Colonic mucosa (tissue), 4 donors: ENCODE data around the gene C2orf76. TPM values are rescaled to one million over a fixed set of nuclear protein-coding genes. Genes with fewer than 3 reads are reported as not detected.
"Not testable (repeated sequence)": the region's sequence is repeated elsewhere in the genome, so short reads cannot be mapped to it uniquely, and the experiment has no call there.

Source experiments
- DNase-seq: peaks from one replicate; pipeline ENCODE4 v3.0.0-alpha.2; 2020
- H3K27ac ChIP-seq: fragments of 200-600 bp; one replicate; pipeline ENCODE4 v1.8.0; 2021
- H3K27me3 ChIP-seq: fragments of 200-600 bp; one replicate; pipeline ENCODE4 v1.8.0; 2021
- H3K36me3 ChIP-seq: fragments of 200-600 bp; one replicate; pipeline ENCODE4 v1.8.0; 2021
- H3K4me1 ChIP-seq: fragments of 200-600 bp; one replicate; pipeline ENCODE4 v1.8.0; 2021; ENCODE audit warnings: mild to moderate bottlenecking
- H3K4me3 ChIP-seq: fragments of 200-600 bp; one replicate; pipeline ENCODE4 v1.8.0; 2021
- H3K9ac ChIP-seq, 2 donors: one replicate each; pipeline ENCODE4 v1.7.0; 2013; ENCODE audit warnings: control low read depth in 2 of 2, low read depth in 2 of 2, low read length in 2 of 2
- H3K9me3 ChIP-seq: fragments of 200-600 bp; one replicate; pipeline ENCODE4 v1.8.0; 2021
- intact Hi-C: fragments of 100-400 bp; cut with DNase I; formaldehyde crosslinking; loops from one replicate; pipeline ENCODE4 v1.14.1; 2022
- total RNA-seq, 2 donors: library from RNA; stranded (reverse); fragmentation: NEBNext Ultra II Directional in 1 of 2; extraction: Animal tissue kit (Norgen Biotek cat#: 25700) in 1 of 2; gene quantifications; one replicate each; pipeline ENCODE4 v1.2.1, GENCODE V29; 2021
- TF ChIP-seq, protein P1 (sequence below): fragments of 200-600 bp; IDR thresholded peaks from one replicate; pipeline ENCODE4 v1.8.0; 2022; ENCODE audit warnings: antibody characterized with exemption, mild to moderate bottlenecking
- donor health status: healthy.
- donor health status: DM: no; HTN: no; CAD: no.
- donor health status: DM: no; HTN: no; CAD: no.

Gene C2orf76
- total RNA-seq, 2 donors from 2014 or later, result 4.7 to 6.6 TPM

DNA sequence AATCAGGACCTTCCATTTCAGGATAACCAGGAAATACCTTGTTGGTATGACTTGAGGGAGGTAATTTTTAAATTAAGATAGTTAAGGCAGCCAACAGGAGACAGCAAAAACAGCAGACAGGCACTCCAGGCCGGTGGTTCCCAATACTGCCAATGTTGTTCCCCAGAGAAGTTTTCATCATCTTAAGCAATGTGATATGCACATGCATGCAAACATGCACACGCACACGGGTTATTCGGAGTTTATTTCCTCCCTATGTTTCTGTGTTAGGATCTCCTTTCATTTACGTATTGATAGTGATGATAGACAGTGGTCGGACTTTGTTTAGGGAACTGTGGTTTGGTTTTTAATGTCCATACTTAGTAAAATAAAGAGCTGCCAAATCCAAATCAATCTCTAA, 87.7 kb downstream of the C2orf76 start:
- no peak for DNase-seq
- TF ChIP-seq, protein P1, sequence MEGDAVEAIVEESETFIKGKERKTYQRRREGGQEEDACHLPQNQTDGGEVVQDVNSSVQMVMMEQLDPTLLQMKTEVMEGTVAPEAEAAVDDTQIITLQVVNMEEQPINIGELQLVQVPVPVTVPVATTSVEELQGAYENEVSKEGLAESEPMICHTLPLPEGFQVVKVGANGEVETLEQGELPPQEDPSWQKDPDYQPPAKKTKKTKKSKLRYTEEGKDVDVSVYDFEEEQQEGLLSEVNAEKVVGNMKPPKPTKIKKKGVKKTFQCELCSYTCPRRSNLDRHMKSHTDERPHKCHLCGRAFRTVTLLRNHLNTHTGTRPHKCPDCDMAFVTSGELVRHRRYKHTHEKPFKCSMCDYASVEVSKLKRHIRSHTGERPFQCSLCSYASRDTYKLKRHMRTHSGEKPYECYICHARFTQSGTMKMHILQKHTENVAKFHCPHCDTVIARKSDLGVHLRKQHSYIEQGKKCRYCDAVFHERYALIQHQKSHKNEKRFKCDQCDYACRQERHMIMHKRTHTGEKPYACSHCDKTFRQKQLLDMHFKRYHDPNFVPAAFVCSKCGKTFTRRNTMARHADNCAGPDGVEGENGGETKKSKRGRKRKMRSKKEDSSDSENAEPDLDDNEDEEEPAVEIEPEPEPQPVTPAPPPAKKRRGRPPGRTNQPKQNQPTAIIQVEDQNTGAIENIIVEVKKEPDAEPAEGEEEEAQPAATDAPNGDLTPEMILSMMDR, result no peak
- no peaks in the 10 kb centered on the region for H3K27me3 ChIP-seq

DNA sequence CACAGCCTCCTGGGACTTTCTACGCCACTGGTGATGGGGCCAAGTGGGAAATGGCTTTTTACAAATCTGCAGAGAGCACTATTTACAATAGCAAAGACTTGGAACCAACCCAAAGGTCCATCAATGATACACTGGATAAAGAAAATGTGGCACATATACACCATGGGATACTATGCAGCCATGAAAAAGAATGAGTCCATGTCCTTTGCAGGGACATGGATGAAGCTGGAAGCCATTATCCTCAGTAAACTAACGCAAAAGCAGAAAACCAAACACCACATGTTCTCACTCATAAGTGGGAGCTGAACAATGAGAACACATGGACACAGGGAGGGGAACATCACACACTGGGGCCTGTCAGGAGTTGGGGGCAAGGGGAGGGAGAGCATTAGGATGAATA, 88.2 kb downstream of the C2orf76 start:
- intact Hi-C loops, H3K36me3 ChIP-seq, H3K27ac ChIP-seq, H3K27me3 ChIP-seq, H3K4me3 ChIP-seq, H3K9me3 ChIP-seq, H3K4me1 ChIP-seq, H3K9ac ChIP-seq, DNase-seq: not testable (repeated sequence)

More for the DNA sequence above, 87.7 kb downstream of the C2orf76 start:
- H3K27ac ChIP-seq, result no peak overlapping the region
- H3K9me3 ChIP-seq, result no peaks in the 10 kb centered on the region
- H3K9ac ChIP-seq, result no peak overlapping the region
- H3K36me3 ChIP-seq, result no peaks in the 10 kb centered on the region
- intact Hi-C loops, result no loop called here
- H3K4me1 ChIP-seq, result no peaks in the 10 kb centered on the region
- no peak overlapping the region for H3K4me3 ChIP-seq

DNA sequence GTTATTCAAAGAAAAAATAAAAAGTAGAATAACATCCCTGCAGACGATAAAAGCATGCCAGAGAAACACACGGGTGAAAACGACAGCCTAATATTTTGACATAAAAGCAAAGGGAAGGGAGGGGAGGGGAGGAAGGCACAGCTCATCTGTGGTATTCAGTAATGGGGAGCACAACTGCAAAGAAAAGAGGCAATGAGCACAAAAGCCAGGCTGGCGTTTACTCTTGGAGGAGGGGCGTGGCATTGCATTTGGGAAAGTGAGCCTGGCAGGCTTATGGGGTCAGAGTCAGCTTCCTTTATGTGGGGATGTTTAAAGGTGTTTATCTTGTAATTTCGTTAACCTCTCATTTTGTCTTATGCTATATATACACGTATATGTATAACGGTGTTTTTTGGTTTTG, 89.8 kb downstream of the C2orf76 start:
- Histone ChIP-seq H3K9me3 (no peaks in the 10 kb centered on the region), H3K27me3 (no peaks in the 10 kb centered on the region), H3K36me3 (no peaks in the 10 kb centered on the region), H3K27ac (no peak overlapping the region), H3K4me1 (no peaks in the 10 kb centered on the region), H3K4me3 (no peak overlapping the region), H3K9ac (no peak overlapping the region)
- TF ChIP-seq, protein P1, result no peak
- DNase-seq, result no peak
- intact Hi-C loops, result no loop called here

DNA sequence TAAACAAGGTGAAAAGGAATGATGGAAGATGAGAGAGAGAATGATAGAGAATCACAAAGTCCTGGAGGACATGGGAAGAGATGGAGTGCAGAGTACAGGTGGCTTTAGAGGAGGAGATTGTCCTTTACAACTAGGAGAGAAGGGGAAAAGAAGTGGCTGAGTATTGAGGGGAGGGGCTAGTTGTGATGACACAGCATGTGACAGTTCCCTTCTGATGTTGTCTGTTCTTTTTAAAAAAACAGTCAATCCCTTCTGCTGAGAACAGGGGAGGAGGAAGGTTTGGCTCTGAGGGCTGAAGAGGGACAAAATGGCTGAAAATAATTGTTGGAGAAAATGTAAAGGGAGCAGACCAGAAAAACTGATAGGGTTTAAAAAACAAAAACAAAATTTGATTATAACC, 99.0 kb downstream of the C2orf76 start:
- no peaks in the 10 kb centered on the region for H3K36me3 ChIP-seq
- DNase-seq, result no peak
- intact Hi-C loops, result no loop called here
- no peak overlapping the region for H3K27ac ChIP-seq
- H3K27me3 ChIP-seq, result no peaks in the 10 kb centered on the region
- H3K9me3 ChIP-seq, result no peaks in the 10 kb centered on the region
- TF ChIP-seq, protein P1, result no peak
- H3K9ac ChIP-seq, result no peak overlapping the region
- H3K4me1 ChIP-seq, result no peaks in the 10 kb centered on the region
- H3K4me3 ChIP-seq, result no peak overlapping the region

DNA sequence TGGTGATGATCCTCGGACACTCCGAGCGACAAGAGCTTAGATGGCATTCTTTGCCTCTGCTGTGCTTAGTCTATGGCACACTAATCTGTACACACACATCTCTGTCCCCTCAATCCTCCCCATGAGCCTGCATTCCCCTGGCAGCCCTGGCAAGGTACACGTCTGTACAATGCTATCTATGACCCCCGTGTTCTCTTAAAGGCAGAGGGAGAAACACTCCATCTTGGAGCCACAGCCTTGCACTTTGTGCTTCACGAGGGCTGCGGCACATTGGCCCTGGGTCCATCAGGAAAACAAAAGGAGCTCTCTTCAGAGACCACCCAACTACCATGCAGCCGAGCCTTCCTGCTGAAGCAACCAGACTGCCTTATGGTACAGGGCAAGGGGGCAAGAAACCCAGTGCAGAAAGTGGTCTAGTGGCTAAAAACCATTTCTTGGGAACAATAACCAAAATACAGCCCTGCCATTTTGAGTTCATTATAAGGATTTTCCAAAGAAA, 100.5 kb downstream of the C2orf76 start:
- no peaks in the 10 kb centered on the region for H3K4me1 ChIP-seq
- no peak overlapping the region for H3K27ac ChIP-seq
- intact Hi-C loops, result no loop called here
- no peaks in the 10 kb centered on the region for H3K9me3 ChIP-seq
- no peak for DNase-seq
- no peaks in the 10 kb centered on the region for H3K27me3 ChIP-seq
- no peaks in the 10 kb centered on the region for H3K36me3 ChIP-seq
- no peak overlapping the region for H3K9ac ChIP-seq
- TF ChIP-seq, protein P1, result no peak
- no peak overlapping the region for H3K4me3 ChIP-seq

DNA sequence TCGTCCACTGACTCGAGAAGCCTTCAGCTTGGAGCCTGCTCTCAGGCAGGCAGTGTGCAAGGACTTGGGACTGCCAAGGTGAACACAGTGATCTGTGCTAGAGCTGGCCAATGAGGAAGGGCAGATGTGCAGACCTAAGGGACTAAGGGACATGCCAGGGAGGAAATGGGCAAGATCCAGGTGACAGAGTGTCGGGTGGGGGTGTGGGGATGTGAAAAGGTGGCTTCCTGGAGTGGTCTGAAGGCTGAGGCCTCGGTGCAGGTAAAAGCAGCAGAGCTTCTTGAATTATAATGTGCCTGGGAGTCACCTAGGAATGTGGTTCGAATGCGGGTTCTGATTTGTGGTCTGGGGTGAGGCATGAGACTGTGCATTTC, 101.0 kb downstream of the C2orf76 start:
- intact Hi-C loops, result no loop called here

More for the DNA sequence above, 101.0 kb downstream of the C2orf76 start:
- no peak overlapping the region for H3K4me3 ChIP-seq
- no peak overlapping the region for H3K27ac ChIP-seq
- TF ChIP-seq, protein P1, result no peak
- no peaks in the 10 kb centered on the region for H3K9me3 ChIP-seq
- no peaks in the 10 kb centered on the region for H3K4me1 ChIP-seq
- DNase-seq, result no peak
- H3K36me3 ChIP-seq, result no peaks in the 10 kb centered on the region
- no peak overlapping the region for H3K9ac ChIP-seq
- no peaks in the 10 kb centered on the region for H3K27me3 ChIP-seq
